Prostate gland (tissue), 2 donors: ENCODE measurements around the gene CAPZB. TPM values are rescaled to one million over a fixed set of nuclear protein-coding genes. Genes with fewer than 3 reads are reported as not detected.
"Not testable (repeated sequence)": the region's sequence is repeated elsewhere in the genome, so short reads cannot be mapped to it uniquely, and the experiment has no call there.

Source experiments
- DNase-seq: peaks from one replicate; pipeline ENCODE4 v3.0.0-alpha.2; 2019; ENCODE audit warnings: low spot score
- H3K27ac ChIP-seq, 2 donors: fragments of 200-600 bp; sonication (generic); 2 replicates each; pipeline ENCODE4 v1.5.1; 2017 to 2019
- H3K27me3 ChIP-seq: fragments of 200-600 bp; sonication (generic); replicated peaks from 2 replicates; pipeline ENCODE4 v1.5.1; 2019; ENCODE audit not compliant: insufficient read depth
- H3K36me3 ChIP-seq, 2 donors: fragments of 200-600 bp; sonication (generic); 1 replicate in 1 of 2; 2 replicates in 1 of 2; pipeline versions ENCODE4 v1.5.1 to v1.8.1; 2017 to 2019
- H3K4me1 ChIP-seq: fragments of 200-600 bp; sonication (generic); replicated peaks from 2 replicates; pipeline ENCODE4 v1.5.1; 2019
- H3K4me3 ChIP-seq, 2 donors: fragments of 200-600 bp; sonication (generic); 2 replicates each; pipeline ENCODE4 v1.5.1; 2017 to 2019
- H3K9me3 ChIP-seq: fragments of 200-600 bp; sonication (generic); 2 replicates; pipeline ENCODE4 v1.5.1; 2017
- CTCF ChIP-seq, 4 experiments: fragments of 200-600 bp in 2 of 4; fragments of 450-650 bp in 2 of 4; sonication (generic) in 2 of 4; IDR thresholded peaks; 1 replicate in 3 of 4; 2 replicates in 1 of 4; pipeline ENCODE4 v1.5.1; 2016 to 2019; ENCODE audit warnings: antibody characterized with exemption in 4 of 4, mild to moderate bottlenecking in 2 of 4, moderate library complexity in 2 of 4
- POLR2A ChIP-seq: fragments of 450-650 bp; IDR thresholded peaks from one replicate; pipeline ENCODE4 v1.6.1; 2016; ENCODE audit warnings: antibody characterized with exemption, mild to moderate bottlenecking
- POLR2AphosphoS5 ChIP-seq: sonication (generic); formaldehyde crosslinking; IDR thresholded peaks from one replicate; pipeline ENCODE4 v1.6.1; 2017; ENCODE audit warnings: antibody characterized with exemption
- WGBS: methylation state at CpG from one replicate; pipeline ENCODE4 v1.1.5; 2018; 5-methylcytosine and 5-hydroxymethylcytosine counted together
- intact Hi-C: fragments of 100-400 bp; cut with DNase I; formaldehyde crosslinking; loops from one replicate; pipeline ENCODE4 v1.14.2; 2022
- total RNA-seq, 2 donors: library from RNA; depleted of rRNA; stranded (reverse); fragments of >200 nt; gene quantifications; one replicate each; pipeline ENCODE4 v1.1.0, GENCODE V29; 2016

The CAPZB gene
- total RNA-seq, 2 donors from 2014 or later: 139 to 150 TPM

- intact Hi-C loops: no loop called here
- Histone ChIP-seq H3K4me3 (no peak overlapping the region), H3K27ac (no peak overlapping the region), H3K4me1 (peaks cover 6% of the 10 kb centered on the region), H3K36me3 (no peaks in the 10 kb centered on the region), H3K27me3 (no peaks in the 10 kb centered on the region), H3K9me3 (no peaks in the 10 kb centered on the region)
- no peak for TF ChIP-seq POLR2AphosphoS5
- DNase-seq: no peak
Measured at GRCh38 chr1:19517017-19517416, 31.7 kb upstream of the CAPZB start.

GRCh38 chr1:19515201-19515600 lies 29.9 kb upstream of the CAPZB start:
- Histone ChIP-seq H3K4me1 (peaks cover 6% of the 10 kb centered on the region), H3K27ac (peak overlapping the region; percentile 75 to 82), H3K9me3 (no peaks in the 10 kb centered on the region), H3K4me3 (no peak overlapping the region), H3K36me3 (no peaks in the 10 kb centered on the region), H3K27me3 (no peaks in the 10 kb centered on the region)
- TF ChIP-seq CTCF (IDR thresholded peaks at IDR 0.05) (no peak), POLR2AphosphoS5 (no peak), POLR2A (no peak)
- no peak for DNase-seq
- WGBS: 86% methylated on average over 4 of the region's 4 CpGs
- intact Hi-C loops: no loop called here

DNA sequence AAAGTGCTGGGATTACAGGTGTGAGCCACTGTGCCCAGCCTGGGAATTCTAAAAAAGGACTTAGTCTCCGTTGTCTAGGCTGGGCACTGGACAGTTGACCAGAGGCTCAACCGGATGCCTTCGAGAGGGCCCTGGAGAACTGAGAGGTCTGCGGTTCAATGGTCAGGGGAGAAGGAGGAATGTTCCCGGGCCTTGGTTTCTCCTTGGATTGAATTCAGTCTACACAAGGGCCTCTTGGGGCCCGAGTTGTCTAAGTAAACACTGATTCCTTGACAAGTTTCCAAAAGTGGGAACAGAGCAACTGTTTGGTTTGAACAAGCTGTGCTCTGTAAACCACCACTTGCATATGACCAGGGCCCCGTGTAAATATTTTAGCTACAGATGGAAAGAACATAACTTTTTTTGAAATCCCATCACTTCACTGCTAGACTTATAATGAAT lies 29.1 kb upstream of the CAPZB start:
- 35% methylated on average over 7 of the region's 7 CpGs for WGBS

GRCh38 chr1:19512545-19512944 lies 27.2 kb upstream of the CAPZB start:
- H3K4me3 ChIP-seq: no peak overlapping the region
- no peaks in the 10 kb centered on the region for H3K36me3 ChIP-seq
- no peak overlapping the region for H3K27ac ChIP-seq
- H3K9me3 ChIP-seq: no peaks in the 10 kb centered on the region
- intact Hi-C loops: no loop called here
- TF ChIP-seq POLR2A: no peak
- TF ChIP-seq POLR2AphosphoS5: no peak
- TF ChIP-seq CTCF (IDR thresholded peaks at IDR 0.05): no peak
- WGBS: 64% methylated on average over 2 of the region's 2 CpGs
- H3K4me1 ChIP-seq: peaks cover 6% of the 10 kb centered on the region
- H3K27me3 ChIP-seq: no peaks in the 10 kb centered on the region
- no peak for DNase-seq

More for the DNA sequence above, 29.1 kb upstream of the CAPZB start:
- no peak for TF ChIP-seq POLR2A
- TF ChIP-seq CTCF (IDR thresholded peaks at IDR 0.05): peak in 1 of 4 experiments; percentile 2
- TF ChIP-seq POLR2AphosphoS5: peak; percentile 96
- H3K4me3 ChIP-seq: no peak overlapping the region
- DNase-seq: peak; percentile 76
- H3K27ac ChIP-seq: peak overlapping the region; percentile 75 to 82
- no peaks in the 10 kb centered on the region for H3K36me3 ChIP-seq
- H3K9me3 ChIP-seq: no peaks in the 10 kb centered on the region
- peaks cover 6% of the 10 kb centered on the region for H3K4me1 ChIP-seq
- intact Hi-C loops: no loop called here
- no peaks in the 10 kb centered on the region for H3K27me3 ChIP-seq

DNA sequence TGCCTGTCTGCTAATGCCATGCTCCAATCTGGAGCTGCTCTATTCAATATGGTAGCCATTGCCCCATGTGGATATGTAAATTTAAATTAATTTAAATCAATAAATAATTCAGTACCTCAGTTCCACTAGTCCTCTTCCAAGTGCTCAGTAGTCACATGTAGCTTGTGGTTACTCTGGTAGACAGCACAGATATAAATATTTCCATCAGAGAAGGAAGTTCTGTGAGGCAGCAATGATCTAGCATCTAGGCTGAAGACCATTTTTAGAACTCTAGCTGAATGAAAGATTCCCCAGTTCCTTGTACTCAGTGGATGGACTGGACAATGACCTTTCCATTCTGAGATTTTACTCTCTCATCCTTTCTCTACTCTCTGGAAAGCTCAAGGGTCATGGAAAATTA lies 25.8 kb upstream of the CAPZB start:
- no peaks in the 10 kb centered on the region for H3K9me3 ChIP-seq
- peaks cover 6% of the 10 kb centered on the region for H3K4me1 ChIP-seq
- no peak for DNase-seq
- H3K4me3 ChIP-seq: no peak overlapping the region
- H3K27me3 ChIP-seq: no peaks in the 10 kb centered on the region
- no peak for TF ChIP-seq POLR2A
- TF ChIP-seq CTCF (IDR thresholded peaks at IDR 0.05): no peak
- no peak for TF ChIP-seq POLR2AphosphoS5
- intact Hi-C loops: no loop called here
- no peak overlapping the region for H3K27ac ChIP-seq
- H3K36me3 ChIP-seq: no peaks in the 10 kb centered on the region

DNA sequence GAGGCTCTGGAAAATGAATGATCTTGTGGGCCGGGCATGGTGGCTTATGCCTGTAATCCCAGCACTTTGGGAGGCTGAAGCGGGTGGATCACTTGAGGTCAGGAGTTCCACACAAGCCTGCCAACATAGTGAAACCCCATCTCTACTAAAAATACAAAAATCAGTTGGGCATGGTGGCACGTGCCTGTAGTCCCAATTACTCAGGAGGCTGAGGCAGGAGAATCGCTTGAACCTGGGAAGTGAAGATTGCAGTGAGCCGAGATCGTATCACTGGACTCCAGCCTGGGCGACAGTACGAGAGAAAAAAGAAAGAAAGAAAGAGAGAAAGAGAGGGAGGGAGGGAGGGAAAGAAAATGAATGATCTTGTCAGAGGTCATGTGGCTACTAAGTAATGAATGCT lies 24.3 kb upstream of the CAPZB start:
- DNase-seq, H3K4me1 ChIP-seq, H3K4me3 ChIP-seq, H3K27ac ChIP-seq, intact Hi-C loops, H3K27me3 ChIP-seq, H3K36me3 ChIP-seq, H3K9me3 ChIP-seq: not testable (repeated sequence)
- WGBS: 88% methylated on average over 8 of the region's 8 CpGs
